ENCODE measurements around the gene PLCL1.

DNA sequence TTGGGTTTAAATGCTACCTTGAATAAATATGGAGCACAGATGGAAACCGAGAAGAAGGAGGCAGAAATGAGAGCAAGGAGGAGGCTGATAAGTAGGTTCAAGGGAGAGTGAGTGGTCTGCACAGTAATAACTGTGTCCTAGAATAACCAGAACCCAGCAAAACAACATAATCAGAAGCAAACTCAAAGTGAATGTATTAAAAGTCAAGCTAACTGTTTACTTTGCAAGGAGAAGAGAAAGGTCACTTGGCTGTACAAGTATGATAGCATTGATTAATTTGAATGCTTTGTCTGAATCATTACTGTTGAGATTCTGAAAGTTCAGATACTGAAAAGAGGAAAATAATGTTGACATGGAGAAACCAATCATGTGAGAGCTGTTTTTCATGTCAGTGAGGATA lies 258.8 kb downstream of the PLCL1 start:
- TF ChIP-seq, protein P1, sequence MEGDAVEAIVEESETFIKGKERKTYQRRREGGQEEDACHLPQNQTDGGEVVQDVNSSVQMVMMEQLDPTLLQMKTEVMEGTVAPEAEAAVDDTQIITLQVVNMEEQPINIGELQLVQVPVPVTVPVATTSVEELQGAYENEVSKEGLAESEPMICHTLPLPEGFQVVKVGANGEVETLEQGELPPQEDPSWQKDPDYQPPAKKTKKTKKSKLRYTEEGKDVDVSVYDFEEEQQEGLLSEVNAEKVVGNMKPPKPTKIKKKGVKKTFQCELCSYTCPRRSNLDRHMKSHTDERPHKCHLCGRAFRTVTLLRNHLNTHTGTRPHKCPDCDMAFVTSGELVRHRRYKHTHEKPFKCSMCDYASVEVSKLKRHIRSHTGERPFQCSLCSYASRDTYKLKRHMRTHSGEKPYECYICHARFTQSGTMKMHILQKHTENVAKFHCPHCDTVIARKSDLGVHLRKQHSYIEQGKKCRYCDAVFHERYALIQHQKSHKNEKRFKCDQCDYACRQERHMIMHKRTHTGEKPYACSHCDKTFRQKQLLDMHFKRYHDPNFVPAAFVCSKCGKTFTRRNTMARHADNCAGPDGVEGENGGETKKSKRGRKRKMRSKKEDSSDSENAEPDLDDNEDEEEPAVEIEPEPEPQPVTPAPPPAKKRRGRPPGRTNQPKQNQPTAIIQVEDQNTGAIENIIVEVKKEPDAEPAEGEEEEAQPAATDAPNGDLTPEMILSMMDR (IDR thresholded peaks at IDR 0.05), result no peak
- TF ChIP-seq EP300 (IDR thresholded peaks at IDR 0.05), result no peak
- no peak for TF ChIP-seq POLR2A (IDR thresholded peaks at IDR 0.05)
